GM18520 (cell line): ENCODE data around the gene IPCEF1.
"Not testable (repeated sequence)": the region's sequence is repeated elsewhere in the genome, so short reads cannot be mapped to it uniquely, and the experiment has no call there.

Experiments
- ATAC-seq: cut with Tn5 transposase; IDR thresholded peaks from one replicate; pipeline ENCODE4 v1.9.1; 2021; ENCODE audit not compliant: unreplicated experiment

The IPCEF1 gene

DNA sequence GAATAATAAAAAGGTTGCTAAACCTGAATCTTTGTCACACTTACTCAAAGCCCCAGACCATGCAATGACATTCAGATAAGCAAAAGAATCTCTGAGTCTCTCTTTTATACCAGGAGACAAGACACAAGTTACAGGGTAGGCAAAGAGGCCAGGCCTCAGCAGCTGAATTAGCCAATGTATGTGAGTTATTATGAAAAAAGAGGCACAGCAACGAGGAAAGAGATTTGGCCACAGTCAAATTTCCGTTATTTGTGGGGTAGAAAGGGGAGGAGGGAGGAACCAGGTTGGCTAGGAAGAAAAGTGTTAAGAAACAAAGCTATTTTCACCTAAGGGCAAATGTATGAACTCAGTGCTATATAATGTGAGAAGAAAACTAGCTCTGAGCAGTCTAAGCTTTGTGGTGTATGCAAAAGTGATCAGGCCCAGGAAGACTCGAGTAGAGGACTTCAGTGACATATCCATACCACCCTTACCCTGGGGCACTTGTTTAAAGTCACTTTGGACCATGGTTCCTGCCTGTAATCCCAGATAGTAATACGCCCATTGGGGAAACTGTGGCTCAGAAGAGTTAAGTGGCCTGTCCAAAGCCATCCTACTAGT, 19.1 kb downstream of the IPCEF1 start:
- no peak for ATAC-seq

DNA sequence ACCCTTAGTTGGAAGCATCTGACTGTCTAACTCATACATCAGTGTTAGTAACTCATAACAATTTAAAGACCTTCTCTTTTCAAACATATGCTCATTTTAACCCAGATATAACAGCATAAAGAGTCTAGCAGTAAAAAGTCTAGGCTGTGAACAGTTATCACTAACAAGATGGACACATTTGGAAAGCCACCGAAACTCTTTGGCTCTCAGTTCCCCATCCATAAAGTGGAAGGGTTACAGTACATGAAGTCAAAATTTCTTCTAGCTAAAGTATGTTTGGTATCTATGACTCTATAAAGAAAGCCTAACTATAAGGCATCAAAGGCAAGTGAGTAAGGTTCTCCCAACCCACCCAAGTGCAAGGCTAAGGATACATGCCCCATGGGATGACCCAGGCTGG, 22.5 kb downstream of the IPCEF1 start:
- not testable (repeated sequence) for ATAC-seq

DNA sequence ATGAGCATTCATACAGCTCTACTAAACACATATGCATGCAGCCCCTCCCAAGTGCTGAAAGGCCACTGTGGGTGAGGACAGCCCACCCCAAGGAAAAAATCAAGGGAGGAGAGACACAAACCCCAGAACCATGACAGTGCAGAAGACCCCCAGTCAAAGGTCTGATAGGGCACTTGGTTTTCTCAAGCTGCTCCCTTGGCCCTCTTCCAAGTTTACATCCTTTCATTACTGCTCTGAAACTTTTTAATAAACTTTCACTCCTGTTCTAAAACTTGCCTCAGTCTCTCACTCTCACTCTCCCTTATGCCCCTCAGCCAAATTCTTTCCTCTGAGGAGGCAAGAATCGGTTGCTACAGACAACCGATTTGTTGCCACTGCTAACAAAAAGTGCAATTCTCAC, 24.9 kb downstream of the IPCEF1 start:
- ATAC-seq, result no peak

DNA sequence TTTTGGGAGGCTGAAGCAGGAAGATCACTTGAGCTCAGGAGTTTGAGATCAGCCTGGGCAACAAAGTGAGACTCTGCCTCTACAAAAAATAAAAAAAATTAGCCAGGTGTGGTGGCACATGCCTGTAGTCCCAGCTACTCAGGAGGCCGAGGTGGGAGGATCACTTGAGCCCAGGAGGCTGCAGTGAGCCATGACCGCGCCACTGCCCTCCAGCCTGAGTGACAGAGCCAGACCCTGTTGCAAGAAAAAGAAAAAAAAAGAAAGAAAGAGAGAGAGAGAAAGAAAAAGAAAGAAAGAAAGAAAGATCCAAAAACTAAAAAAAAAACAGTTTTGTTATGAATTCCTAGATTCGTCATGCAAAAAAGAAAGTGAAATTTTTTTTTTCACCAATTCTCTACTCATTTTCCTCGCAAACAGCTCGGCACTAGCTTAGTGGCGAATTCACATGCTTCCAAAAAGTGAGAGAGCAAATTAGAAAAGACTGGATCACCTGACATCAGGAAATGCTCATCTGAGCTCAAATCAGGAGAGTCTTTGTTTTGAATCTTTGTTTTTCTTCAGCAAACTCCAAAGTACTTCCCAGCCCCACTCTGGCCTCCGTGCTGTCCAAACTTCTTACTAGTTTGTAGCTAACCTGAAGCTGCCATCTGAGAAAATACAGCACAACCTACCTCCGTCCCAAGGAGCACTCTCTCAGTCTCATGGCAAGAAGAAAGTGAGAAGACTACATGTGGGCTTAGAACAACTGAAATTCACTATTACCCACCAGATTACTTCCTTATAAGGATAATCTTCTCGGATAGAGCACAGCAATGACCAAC, 27.0 kb downstream of the IPCEF1 start:
- ATAC-seq, result no peak

DNA sequence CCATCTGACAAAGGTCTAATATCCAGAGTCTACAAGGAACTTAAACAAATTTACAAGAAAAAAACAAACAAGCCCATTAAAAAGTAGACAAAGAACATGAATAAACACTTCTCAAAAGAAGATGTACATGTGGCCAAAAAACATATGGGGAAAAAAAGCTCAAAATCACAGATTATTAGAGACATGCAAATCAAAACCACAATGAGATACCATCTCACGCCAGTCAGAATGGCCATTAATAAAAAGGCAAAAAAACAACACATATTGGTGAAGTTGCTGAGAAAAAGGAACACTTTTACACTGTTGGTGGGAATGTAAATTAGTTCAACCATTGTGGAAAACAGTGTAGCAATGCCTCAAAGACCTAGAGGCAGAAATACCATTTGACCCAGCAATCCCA, 29.3 kb downstream of the IPCEF1 start:
- ATAC-seq, result peak; percentile 50

DNA sequence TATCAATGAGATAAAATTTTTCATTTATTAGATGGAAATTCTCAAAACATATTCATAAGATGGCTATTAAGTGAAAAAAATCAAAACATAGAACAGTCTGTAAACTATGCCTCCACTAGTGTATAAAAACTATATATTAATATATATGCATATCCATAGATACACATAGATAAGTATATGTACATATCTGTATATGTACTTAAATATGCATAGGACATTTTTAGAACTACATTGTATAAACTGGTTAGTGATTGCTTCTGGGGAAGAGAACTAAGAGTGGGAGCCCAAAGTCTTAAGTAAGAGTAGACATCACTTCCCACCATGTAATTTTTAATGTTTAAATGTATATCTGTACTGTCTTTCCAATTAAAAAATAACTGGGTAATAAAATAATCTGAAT, 31.5 kb downstream of the IPCEF1 start:
- no peak for ATAC-seq

DNA sequence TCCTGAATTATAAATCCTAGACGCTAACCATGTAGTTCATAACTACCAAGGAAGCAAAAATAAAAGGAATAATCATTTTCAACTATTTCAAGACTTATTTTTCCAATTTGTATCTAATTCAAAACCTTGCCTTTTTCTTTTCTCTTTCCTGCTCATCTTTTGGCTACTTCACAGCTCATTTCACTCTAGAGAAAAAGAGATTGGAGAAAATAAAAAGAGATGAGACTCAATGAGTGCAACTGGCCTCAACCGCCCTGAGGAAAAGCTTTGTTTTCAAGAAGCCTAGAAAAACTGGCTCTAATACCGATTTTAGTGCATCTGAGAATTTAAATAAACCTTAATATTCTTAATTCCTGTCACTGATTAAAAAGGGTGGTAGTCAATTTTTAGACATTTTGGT, 36.4 kb downstream of the IPCEF1 start:
- ATAC-seq, result no peak

DNA sequence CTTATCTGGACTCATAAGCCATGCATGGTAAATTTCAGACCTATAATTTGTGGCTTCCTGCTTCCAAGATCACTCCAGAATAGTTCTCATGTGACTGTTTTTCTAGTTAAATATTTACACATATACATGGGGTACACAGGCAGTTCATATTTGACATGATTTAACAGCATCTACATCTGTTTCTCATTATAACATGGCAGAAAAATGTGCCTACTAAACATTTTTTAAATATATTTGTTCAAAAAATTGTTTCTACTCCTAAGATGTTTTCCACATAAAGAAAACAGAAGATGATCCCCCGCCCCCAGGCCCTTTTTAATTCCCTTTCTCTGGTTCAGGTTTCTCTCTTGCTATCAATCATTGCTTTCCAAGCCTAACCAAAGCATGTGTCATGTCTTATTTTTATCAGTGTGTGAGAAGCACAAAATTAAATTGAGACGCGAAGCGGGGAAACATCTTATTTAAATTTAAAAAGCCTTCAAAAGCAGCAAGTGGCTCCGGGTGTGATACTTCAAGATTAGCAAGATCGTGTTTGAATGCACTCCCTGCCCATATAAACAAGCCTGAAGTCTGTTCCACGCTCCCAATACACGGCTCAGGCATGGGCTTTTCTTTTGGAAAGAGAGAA, 37.3 kb downstream of the IPCEF1 start:
- no peak for ATAC-seq

DNA sequence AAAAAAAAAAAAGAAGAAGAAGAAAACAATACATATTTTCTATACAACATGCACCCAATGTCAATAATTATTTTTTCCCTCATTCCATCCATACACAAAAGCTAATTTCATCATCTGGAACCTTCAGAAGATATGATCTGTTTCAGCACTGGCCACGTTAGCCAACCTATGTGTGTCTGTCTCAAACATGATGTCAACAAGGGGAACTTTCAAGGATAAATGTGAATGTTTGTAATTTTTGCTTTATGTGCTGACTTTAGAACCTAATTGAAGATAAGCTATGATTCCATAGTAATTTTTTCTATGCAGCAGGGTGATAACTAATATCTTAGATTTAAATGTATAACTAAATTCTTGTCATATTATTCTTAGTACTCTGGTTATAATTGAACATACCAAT, 37.9 kb downstream of the IPCEF1 start:
- ATAC-seq, result no peak

DNA sequence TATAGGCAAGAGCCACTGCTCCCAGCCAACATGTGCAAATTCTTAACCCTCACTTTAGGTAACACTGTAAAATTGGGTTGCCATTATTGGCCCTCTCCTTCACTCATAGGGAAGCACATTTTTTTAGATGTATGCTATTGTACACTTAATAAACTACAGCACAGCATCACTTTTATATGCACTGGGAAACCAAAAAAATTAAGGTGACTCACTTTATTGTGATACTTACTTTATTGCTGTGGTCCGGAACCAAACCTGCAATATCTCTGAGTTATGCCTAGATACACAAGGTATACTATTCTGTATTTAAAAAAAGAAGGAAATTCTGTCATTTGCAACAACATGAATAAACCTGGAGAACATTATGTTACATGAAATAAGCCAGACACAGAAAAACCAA, 40.5 kb downstream of the IPCEF1 start:
- no peak for ATAC-seq

DNA sequence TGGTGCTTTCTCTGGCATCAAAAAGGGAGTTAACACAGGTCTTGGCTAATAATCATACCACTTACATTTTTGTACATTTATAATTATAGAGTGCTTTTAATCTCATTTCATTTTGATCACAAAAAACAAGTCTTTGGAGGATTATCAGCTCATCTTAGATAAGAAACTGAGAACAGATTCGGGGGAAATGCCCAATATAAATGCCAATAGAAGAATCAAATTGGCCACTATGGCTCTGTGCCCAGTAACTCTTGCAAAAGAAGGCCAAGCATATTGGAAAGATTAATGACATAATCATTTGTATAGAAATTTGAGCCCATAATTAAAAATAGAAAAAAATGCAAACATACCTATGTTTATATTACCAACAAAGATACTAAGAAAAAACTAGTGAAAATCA, 42.5 kb downstream of the IPCEF1 start:
- no peak for ATAC-seq

DNA sequence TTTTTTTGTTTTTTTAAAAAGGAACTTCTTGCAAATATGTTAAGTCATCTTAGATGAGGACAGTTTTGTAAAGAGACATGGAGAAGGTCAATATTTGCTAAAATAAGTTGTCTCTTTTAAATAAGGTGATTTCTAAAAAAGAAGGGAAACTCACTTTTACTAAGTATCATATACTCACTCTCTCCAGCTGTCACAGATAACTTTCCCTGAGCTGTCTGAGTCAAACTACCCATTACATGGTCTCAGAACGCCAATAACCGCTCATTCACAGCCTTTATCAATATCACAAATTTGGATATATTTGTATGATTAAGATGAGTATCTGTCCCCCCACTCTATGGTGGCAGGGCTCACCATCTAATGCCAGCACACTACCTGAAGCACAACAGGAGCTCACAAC, 47.6 kb downstream of the IPCEF1 start:
- no peak for ATAC-seq

DNA sequence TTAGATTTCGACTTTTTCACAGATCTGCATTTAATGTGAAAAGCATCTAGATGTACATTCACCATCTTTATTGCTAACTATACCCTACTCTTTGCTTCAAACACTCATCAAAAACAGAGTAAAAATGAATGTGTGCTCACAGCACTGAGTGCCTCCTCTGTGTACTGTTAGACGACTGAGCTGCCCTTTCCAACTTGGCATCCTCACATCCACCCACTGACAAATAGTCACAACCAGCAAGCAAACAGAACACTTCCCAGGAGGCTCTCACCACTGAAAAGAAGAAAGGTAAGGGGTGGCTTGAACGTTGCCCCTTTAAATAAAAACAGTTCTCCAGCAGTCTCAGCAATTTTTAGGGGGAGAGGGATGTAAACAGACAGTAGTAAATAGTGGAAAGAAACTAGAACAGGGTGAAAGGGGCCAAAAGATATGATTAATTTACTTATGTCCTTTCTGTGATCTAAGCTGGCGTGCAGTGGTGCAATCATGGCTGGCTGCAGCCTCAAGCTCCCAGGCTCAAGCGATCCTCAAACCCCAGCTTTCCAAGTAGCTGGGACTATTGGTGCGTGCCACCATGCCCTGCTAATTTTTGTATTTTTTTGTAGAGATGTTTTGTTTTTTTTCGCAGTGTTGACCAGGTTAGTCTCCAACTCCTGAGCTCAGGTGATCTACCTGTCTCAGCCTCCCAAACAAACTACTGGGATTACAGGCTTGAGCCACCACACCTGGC, 48.7 kb downstream of the IPCEF1 start:
- ATAC-seq, result no peak

DNA sequence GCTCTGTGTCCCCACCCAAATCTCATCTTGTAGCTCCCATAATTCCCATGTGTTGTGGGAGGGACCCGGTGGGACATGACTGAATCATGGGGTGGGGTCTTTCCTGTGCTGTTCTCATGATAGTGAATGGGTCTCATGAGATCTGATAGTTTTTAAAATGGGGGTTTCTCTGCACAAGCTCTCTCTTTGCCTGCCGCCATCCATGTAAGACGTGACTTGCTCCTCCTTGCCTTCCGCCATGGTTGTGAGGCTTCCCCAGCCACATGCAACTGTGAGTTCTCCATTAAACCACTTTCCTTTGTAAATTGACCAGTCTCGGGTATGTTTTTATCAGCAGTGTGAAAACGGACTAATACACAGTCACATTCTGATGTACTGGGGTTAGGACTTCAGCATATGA, 49.5 kb downstream of the IPCEF1 start:
- ATAC-seq, result not testable (repeated sequence)

DNA sequence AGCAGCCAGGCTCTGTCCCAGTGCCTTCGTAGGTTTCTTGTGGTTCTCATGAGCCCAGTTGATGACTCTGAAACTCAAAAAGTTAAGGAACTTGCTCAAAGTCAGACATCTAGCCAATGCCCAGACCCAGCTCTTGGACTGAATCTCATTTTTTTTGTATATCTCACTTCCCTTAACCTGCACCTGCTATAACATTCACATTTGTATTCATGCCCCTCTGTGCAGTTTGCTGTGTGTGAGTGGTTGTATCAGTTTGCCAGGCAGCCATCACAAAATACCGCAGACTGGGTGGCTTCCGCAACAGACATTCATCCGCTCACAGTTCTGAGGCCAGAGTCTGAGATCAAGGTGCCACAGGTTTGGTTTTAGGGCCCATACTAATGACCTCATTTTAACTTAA, 49.9 kb downstream of the IPCEF1 start:
- peak; percentile 31 for ATAC-seq

DNA sequence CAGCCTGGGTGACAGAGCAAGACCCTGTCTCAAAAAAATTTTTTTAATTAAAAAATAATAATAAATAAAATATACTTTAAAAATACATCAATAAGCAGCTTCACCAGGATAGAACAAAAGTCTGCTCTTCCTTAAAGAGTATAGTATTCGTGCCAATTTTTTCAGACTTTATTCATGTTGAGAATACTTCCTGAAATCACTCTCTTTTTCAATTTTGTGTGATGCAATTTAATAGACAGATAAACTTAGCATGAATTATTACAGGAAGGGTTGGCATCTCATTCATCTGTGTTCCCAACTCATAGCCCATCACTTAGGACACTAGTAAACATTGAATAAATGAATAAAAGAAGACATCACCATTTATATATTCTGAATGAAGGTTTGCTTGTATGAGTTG, 52.4 kb downstream of the IPCEF1 start:
- no peak for ATAC-seq

DNA sequence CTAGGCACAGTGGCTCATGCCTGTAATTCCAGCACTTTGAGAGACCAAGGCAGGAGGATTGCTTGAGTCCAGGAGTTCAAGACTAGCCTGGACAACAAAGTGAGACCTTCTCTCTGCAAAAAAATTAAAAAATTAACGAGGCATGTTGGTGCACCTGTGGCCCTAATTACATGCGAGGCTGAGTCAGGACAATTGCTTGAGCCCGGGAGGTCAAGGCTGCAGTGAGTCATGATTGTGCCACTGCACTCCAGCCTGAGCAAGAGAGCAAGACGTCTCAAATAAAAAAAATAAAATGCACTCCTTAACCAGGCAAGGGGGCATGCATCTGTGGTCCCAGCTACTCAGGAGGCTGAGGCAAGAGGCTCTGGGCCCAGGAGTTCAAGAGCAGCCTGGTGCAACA, 53.0 kb downstream of the IPCEF1 start:
- ATAC-seq, result not testable (repeated sequence)

DNA sequence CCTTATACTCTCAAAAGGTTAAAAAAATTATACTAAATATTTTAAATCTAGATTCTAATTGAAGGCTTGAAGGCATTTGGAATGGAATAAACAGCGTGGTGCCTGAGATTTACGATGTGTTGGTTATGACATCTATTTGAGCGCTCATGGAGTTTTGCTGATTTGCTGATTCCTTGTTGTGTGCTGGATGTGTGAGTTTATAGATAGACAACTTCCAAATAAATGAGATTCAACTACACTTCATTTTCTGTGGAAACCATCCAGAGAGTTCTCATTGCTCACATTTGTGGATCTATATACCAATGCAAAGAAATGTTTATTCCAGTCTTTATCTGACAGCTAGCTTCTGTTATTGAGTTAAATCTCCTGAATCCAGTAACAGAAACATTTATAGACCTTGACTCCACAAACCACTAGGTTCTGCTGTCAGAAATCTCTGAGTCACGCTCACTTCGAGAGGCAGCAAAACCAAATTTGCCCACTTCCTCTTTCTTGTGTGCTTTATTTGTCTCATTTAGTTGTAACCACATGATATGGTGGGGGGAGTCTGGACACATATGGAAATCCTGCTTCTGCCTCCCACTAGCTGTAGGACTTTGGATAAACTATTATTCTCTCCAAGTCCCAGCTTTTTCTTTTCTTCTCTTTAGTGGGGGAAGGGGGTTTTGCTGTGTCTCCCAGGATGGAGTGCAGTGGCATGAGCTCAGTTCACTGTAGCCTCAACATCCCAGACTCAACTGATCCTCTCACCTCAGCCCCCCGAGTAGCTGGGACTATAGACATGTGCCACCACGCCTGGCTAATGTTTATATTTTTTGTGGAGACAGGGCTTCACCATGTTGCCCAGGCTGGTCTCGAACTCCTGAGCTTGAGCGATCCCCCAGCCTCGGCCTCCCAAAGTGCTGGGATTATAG, 54.5 kb downstream of the IPCEF1 start:
- peak; percentile 88 for ATAC-seq

DNA sequence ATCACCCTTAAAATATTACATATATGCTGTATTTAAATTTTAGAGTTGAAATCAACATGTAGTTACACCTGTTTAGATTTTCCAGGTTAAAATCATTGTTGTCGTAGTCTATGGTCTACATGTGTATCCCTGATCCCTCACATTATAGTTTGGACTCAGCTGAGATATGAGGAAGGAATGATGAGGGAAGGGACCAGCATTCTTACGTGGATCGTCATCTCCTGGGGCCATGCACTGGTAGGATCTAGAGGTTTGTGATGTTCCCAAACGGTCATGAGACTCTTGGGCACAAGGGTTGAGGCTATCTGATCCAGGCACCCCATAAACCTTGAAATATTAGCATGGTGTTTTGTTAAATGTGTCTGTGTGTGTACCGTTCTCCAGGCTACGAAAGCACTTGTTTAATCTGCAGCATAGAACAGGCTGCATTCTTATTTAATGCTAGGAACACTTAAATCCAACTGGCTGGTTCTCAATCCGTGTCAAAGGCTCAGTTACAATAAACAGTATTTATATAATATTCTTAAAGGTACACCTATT, 55.4 kb downstream of the IPCEF1 start:
- ATAC-seq, result no peak

DNA sequence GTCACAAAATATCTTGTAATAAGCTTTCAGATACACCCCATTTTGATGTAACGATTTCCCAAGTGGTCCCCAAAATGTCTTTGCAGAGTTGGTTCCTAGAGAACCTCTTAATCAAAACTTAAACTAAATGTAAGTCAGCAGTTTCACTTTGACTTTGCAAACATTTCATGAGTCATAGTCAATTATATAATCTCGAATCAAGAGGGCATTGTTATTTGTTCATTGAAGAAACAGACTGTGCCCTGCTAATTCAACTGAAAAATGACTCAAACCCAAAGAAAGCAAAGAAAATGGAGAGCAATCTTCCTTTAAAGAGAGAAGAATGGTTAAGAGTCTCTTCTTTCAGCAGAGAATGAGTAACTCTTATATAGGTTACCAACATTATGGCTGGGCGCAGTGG, 58.3 kb downstream of the IPCEF1 start:
- ATAC-seq, result peak; percentile 32
